Parathyroid adenoma (tissue), 2 donors: Measurements from ENCODE around the gene TSPAN19.

Experiments
- H2AFZ ChIP-seq: fragments of 300-600 bp; sonication (generic); one replicate; pipeline ENCODE4 v1.7.0; 2017; ENCODE audit warnings: antibody characterized with exemption, mild to moderate bottlenecking
- H3K27ac ChIP-seq: fragments of 300-600 bp; sonication (generic); one replicate; pipeline ENCODE4 v1.7.0; 2017
- H3K27me3 ChIP-seq: fragments of 300-600 bp; sonication (generic); one replicate; pipeline ENCODE4 v1.7.0; 2017; ENCODE audit warnings: low read length; ENCODE audit not compliant: control insufficient read depth, insufficient read depth
- H3K36me3 ChIP-seq: fragments of 300-600 bp; sonication (generic); one replicate; pipeline ENCODE4 v1.7.0; 2017; ENCODE audit warnings: low read length; ENCODE audit not compliant: control insufficient read depth, insufficient read depth
- H3K4me1 ChIP-seq: fragments of 300-600 bp; sonication (generic); one replicate; pipeline ENCODE4 v1.7.0; 2017; ENCODE audit warnings: control low read depth
- H3K4me2 ChIP-seq: fragments of 300-600 bp; sonication (generic); one replicate; pipeline ENCODE4 v1.7.0; 2017; ENCODE audit warnings: low read length
- H3K4me3 ChIP-seq: fragments of 300-600 bp; sonication (generic); one replicate; pipeline ENCODE4 v1.7.0; 2017; ENCODE audit warnings: low read depth, low read length
- H3K79me2 ChIP-seq: fragments of 300-600 bp; sonication (generic); one replicate; pipeline ENCODE4 v1.7.0; 2017; ENCODE audit warnings: control low read depth
- H3K9ac ChIP-seq: fragments of 300-600 bp; sonication (generic); one replicate; pipeline ENCODE4 v1.7.0; 2017; ENCODE audit warnings: mild to moderate bottlenecking
- H3K9me3 ChIP-seq: fragments of 300-600 bp; sonication (generic); one replicate; pipeline ENCODE4 v1.7.0; 2017; ENCODE audit warnings: low read length; ENCODE audit not compliant: control insufficient read depth
- CTCF ChIP-seq: fragments of 300-600 bp; sonication (generic); IDR thresholded peaks from one replicate; pipeline ENCODE4 v1.7.0; 2017; ENCODE audit warnings: antibody characterized with exemption, mild to moderate bottlenecking
- donor health status: primary hyperparathyroidism.

The TSPAN19 gene

GRCh38 chr12:84974155-84974815 is 61.8 kb downstream of the TSPAN19 start:
- Histone ChIP-seq H3K4me2 (no peak overlapping the region), H3K27ac (no peak overlapping the region), H3K9ac (no peak overlapping the region), H3K79me2 (no peaks in the 10 kb centered on the region), H3K27me3 (no peaks in the 10 kb centered on the region), H3K4me3 (no peak overlapping the region), H3K36me3 (no peaks in the 10 kb centered on the region), H3K4me1 (no peaks in the 10 kb centered on the region), H3K9me3 (no peaks in the 10 kb centered on the region), H2AFZ (no peak overlapping the region)
- TF ChIP-seq CTCF, result no peak

- Histone ChIP-seq H3K9me3 (no peaks in the 10 kb centered on the region), H3K4me2 (no peak overlapping the region), H3K27me3 (no peaks in the 10 kb centered on the region), H3K27ac (no peak overlapping the region), H3K79me2 (no peaks in the 10 kb centered on the region), H3K4me1 (no peaks in the 10 kb centered on the region), H3K36me3 (no peaks in the 10 kb centered on the region), H3K4me3 (no peak overlapping the region), H3K9ac (no peak overlapping the region), H2AFZ (no peak overlapping the region)
- TF ChIP-seq CTCF, result no peak
These were observed 63.1 kb downstream of the TSPAN19 start for GRCh38 chr12:84973026-84973425.

GRCh38 chr12:84969226-84969625 is 66.9 kb downstream of the TSPAN19 start:
- H3K9me3 ChIP-seq, result no peaks in the 10 kb centered on the region
- H3K79me2 ChIP-seq, result no peaks in the 10 kb centered on the region
- H3K4me1 ChIP-seq, result no peaks in the 10 kb centered on the region
- no peak overlapping the region for H3K4me3 ChIP-seq
- no peaks in the 10 kb centered on the region for H3K36me3 ChIP-seq
- no peaks in the 10 kb centered on the region for H3K27me3 ChIP-seq
- no peak overlapping the region for H3K4me2 ChIP-seq
- no peak for TF ChIP-seq CTCF
- no peak overlapping the region for H3K9ac ChIP-seq
- H3K27ac ChIP-seq, result no peak overlapping the region
- H2AFZ ChIP-seq, result no peak overlapping the region
